ENCODE measurements around the gene LRIG1.

Gene LRIG1

DNA sequence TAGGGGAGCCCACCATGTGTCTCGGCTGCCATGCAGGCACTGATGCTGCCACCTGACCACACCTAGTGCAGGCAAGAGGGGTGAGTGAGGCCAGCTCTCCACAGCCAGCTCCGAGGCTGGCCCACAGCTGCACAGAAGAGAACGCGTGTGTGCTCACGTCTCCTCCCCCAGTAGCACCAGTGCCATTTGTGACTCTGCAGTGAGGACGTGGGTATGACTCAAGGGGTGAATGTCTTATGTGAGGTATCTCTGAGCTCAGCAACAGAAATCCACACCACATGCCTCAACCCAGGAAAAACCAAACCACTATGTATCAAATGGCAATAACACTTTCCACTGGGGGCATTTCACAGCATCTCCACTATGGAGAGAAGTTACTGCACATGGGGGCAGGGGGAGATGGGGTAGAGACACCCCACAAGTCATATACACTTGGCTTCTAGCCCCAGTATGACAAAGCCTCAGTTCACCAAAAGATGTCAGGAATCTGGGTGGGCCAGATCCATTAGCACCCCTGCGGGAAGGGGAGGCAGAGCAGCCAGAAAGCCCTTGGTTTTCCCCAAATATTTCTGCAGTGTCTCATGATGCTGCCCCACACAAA lies 87.6 kb downstream of the LRIG1 start:
- DNase-seq, result no peak

GRCh38 chr3:66411961-66412887 lies 88.6 kb downstream of the LRIG1 start:
- DNase-seq, result no peak

DNA sequence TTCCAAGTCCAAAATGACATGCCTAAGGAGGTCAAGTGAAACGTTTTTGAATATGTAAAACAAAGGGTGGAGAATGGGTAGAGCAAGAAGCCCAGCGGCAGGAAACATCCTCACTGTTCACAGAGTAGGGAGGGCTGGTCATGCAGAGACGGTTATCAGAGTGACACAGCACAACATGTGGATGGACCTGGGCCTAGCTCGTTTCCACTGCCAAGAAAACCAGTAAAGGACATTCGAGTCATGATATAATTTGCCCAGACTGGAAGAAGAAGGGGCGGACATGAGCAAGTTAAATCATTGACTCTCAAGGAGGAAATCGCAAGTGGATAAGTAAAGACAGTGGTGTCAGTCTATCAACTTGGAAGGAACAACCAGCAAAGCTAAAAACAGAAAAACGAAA lies 89.3 kb downstream of the LRIG1 start:
- no peak for DNase-seq

GRCh38 chr3:66410976-66411375 lies 89.8 kb downstream of the LRIG1 start:
- no peak for DNase-seq

- no peak for DNase-seq
Observed at GRCh38 chr3:66409771-66410754, 90.8 kb downstream of the LRIG1 start.

GRCh38 chr3:66407611-66408218 lies 93.1 kb downstream of the LRIG1 start:
- DNase-seq, result no peak

GRCh38 chr3:66406831-66407610 lies 93.8 kb downstream of the LRIG1 start:
- no peak for DNase-seq

DNA sequence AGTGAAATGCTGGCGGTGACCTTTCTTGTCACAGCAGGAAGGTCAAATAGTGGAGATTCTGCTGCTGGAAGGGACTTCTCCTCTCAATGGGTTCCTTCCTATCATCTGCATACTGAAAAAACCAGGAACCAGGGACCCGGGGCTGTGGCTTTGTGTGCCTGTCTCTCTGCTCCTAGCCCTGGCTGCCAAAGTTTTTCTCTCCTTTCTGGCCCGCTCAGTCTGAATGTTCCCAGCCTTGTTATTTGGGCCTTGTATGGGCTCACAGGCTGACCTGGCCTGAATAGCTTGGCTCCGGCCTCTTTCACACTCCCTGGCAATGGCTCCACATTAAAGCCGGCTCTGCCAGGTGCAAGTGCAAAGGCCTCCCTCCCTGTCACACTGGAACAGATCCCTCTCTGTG lies 94.7 kb downstream of the LRIG1 start:
- DNase-seq, result no peak

GRCh38 chr3:66405701-66406091 lies 95.1 kb downstream of the LRIG1 start:
- DNase-seq, result no peak

DNA sequence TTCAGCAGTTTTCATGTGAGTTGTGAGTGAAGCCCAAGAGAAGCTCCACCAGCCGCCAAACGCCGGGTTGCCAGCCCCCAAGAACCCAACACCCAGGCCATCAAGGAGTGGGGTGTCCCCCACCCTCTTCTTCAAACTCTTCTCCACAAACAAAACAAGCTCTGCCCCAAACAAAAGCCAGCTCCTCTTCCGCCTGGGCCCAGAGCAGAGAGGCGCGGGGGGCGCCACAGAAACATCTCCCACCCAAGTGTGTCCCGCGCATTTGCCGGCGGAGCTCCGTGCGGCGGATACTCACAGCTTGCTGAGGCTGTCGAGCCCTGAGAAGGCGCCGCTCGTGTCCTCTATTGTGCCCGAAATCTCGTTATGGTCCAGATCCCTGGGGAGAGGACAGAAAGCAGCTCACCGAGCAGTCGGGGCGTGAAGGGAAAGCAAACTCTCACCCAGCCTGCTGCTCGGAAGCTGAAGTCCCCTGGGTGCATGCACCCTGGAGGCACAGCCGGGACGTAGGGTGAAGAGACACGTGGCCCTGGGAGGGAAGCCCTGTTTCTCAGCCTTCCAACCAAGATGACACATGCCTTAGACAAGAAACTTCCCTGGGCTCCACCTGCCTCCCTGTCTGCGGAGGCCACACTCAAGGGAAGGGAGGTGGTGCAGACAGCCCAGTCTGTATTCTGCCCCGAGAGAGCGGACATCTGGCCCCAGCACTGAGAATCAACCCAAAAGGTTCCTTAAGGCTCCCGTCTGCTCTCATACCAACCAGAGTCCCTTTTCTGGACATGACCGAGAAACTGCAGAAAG lies 95.7 kb downstream of the LRIG1 start:
- DNase-seq, result no peak

- DNase-seq, result no peak
Observed at GRCh38 chr3:66404197-66404596, 96.6 kb downstream of the LRIG1 start.

GRCh38 chr3:66403323-66403990 lies 97.4 kb downstream of the LRIG1 start:
- no peak for DNase-seq

- no peak for DNase-seq
Observed at GRCh38 chr3:66402596-66403290, 98.1 kb downstream of the LRIG1 start.

- DNase-seq, result no peak
Observed at GRCh38 chr3:66401675-66402491, 98.9 kb downstream of the LRIG1 start.

DNA sequence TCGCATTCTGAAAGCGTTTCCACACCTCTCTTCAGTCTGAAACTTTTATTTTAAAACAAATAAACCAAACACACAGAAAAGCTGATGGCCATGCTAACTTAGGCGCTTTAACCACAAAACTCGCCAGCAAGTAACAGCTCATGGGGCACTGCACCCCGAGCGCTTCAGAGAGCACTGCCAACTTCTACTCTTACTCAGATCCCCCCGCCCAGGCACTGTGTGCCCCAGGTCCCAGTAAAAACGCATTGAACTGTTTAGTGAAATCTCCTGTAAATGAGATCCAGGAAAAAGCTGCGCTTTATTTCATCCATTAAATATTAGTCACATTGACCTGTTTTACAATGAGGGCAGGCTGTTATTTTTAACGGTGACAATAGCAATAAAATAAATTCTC lies 99.7 kb downstream of the LRIG1 start:
- no peak for DNase-seq

GRCh38 chr3:66400411-66401156 lies 100.2 kb downstream of the LRIG1 start:
- no peak for DNase-seq

DNA sequence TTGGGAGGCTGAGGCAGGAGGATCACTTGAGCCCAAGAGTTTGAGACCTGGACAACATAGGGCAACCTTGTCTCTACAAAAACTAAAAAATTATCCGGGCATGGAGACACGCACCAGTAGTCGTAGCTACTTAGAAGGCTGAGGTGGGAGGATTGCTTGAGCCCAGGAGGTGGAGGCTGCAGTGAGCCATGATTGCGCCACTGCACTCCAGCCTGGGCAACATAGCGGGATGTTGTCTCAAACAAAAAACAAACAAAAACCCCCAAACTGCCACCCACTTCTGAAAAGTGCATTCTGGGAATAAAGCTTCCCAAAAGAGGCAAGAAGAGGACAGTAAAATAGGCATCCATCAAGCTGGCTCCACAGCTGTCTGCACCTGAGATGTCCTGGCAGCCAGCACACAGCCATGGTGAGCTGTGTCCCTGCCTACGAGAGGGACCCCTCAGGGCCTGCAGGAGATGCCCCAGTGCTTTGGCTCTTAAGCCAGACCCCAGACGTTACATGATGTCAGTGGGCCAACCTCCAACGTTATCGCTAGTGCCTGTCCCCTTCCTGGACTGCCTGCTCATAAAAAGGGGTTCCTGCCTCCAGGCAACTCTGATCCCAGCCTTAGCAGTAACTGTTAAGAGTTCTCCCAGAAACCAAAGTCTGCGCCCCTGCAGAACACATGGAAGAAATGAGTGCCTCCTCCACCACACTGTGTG lies 101.1 kb downstream of the LRIG1 start:
- DNase-seq, result no peak
